Trophoblast cell (in vitro differentiated cells and primary cell): ENCODE measurements around the gene C7orf57.

Experiments
- DNase-seq, 2 donors: peaks; one replicate each; pipeline ENCODE4 v3.0.0-alpha.2; 2016
- H2AFZ ChIP-seq: 2 replicates; pipeline ENCODE4 v1.6.1; 2013; ENCODE audit warnings: low read length, moderate library complexity, mild to moderate bottlenecking; ENCODE audit not compliant: insufficient read depth, poor library complexity
- H2AK5ac ChIP-seq: 2 replicates; pipeline ENCODE4 v1.6.1; 2013; ENCODE audit warnings: mild to moderate bottlenecking, low read length
- H2BK120ac ChIP-seq: 2 replicates; pipeline ENCODE4 v1.6.1; 2013; ENCODE audit warnings: low read length, mild to moderate bottlenecking, moderate library complexity; ENCODE audit not compliant: insufficient read depth, poor library complexity
- H2BK12ac ChIP-seq: 2 replicates; pipeline ENCODE4 v1.6.1; 2013; ENCODE audit warnings: mild to moderate bottlenecking, low read length, moderate library complexity
- H2BK5ac ChIP-seq: 2 replicates; pipeline ENCODE4 v1.6.1; 2013; ENCODE audit warnings: low read length, low read depth, moderate library complexity, mild to moderate bottlenecking; ENCODE audit not compliant: poor library complexity
- H3K14ac ChIP-seq: 2 replicates; pipeline ENCODE4 v1.6.1; 2013; ENCODE audit warnings: mild to moderate bottlenecking, low read length
- H3K18ac ChIP-seq: 2 replicates; pipeline ENCODE4 v1.6.1; 2013; ENCODE audit warnings: mild to moderate bottlenecking, low read length
- H3K23ac ChIP-seq: 2 replicates; pipeline ENCODE4 v1.6.1; 2013; ENCODE audit warnings: low read length
- H3K27ac ChIP-seq: 2 replicates; pipeline ENCODE4 v1.5.1; 2013; ENCODE audit warnings: low read depth, mild to moderate bottlenecking, inconsistent platforms, low read length, moderate library complexity
- H3K27me3 ChIP-seq: 2 replicates; pipeline ENCODE4 v1.6.1; 2013; ENCODE audit warnings: inconsistent platforms, mild to moderate bottlenecking, low read length, moderate library complexity; ENCODE audit not compliant: insufficient read depth
- H3K36me3 ChIP-seq, 2 experiments: 1 replicate in 1 of 2; 2 replicates in 1 of 2; pipeline ENCODE4 v1.6.1; 2013; ENCODE audit warnings: low read length in 2 of 2, mild to moderate bottlenecking in 2 of 2, moderate library complexity in 1 of 2; ENCODE audit not compliant: insufficient read depth in 2 of 2, control insufficient read depth in 1 of 2
- H3K4ac ChIP-seq: 2 replicates; pipeline ENCODE4 v1.6.1; 2013; ENCODE audit warnings: low read depth, mild to moderate bottlenecking, low read length, moderate library complexity
- H3K4me1 ChIP-seq, 2 experiments: 1 replicate in 1 of 2; 2 replicates in 1 of 2; pipeline ENCODE4 v1.6.1; 2013; ENCODE audit warnings: low read length in 2 of 2, mild to moderate bottlenecking in 2 of 2, moderate library complexity in 1 of 2; ENCODE audit not compliant: insufficient read depth in 2 of 2, control insufficient read depth in 1 of 2
- H3K4me2 ChIP-seq: 2 replicates; pipeline ENCODE4 v1.6.1; 2013; ENCODE audit warnings: inconsistent platforms, mild to moderate bottlenecking, low read length, moderate library complexity
- H3K4me3 ChIP-seq: 2 replicates; pipeline ENCODE4 v1.5.1; 2013; ENCODE audit warnings: mild to moderate bottlenecking, low read depth, low read length, inconsistent platforms
- H3K79me1 ChIP-seq: one replicate; pipeline ENCODE4 v1.6.1; 2013; ENCODE audit warnings: low read length
- H3K79me2 ChIP-seq: 2 replicates; pipeline ENCODE4 v1.6.1; 2013; ENCODE audit warnings: low read length, mild to moderate bottlenecking; ENCODE audit not compliant: control insufficient read depth, insufficient read depth, poor library complexity
- H3K9ac ChIP-seq: 2 replicates; pipeline ENCODE4 v1.6.1; 2013; ENCODE audit warnings: mild to moderate bottlenecking, low read length
- H3K9me3 ChIP-seq: 2 replicates; pipeline ENCODE4 v1.6.1; 2013; ENCODE audit warnings: low read depth, mild to moderate bottlenecking, control low read depth, inconsistent platforms, low read length; ENCODE audit not compliant: insufficient read depth
- H4K12ac ChIP-seq: 2 replicates; pipeline ENCODE4 v1.6.1; 2013; ENCODE audit warnings: low read depth, mild to moderate bottlenecking, low read length, moderate library complexity
- H4K8ac ChIP-seq: 2 replicates; pipeline ENCODE4 v1.6.1; 2013; ENCODE audit warnings: low read depth, mild to moderate bottlenecking, low read length, moderate library complexity
- H4K91ac ChIP-seq: one replicate; pipeline ENCODE4 v1.6.1; 2013; ENCODE audit warnings: low read depth, mild to moderate bottlenecking, low read length, moderate library complexity
- WGBS: extraction: QIAGEN DNeasy Blood & Tissue Kit; methylation state at CpG from one replicate; pipeline ENCODE4 v1.1.7; 2013; ENCODE audit warnings: missing lambda C conversion rate; ENCODE audit not compliant: insufficient read length, insufficient coverage; ENCODE audit errors: extremely low coverage; 5-methylcytosine and 5-hydroxymethylcytosine counted together

Gene C7orf57

DNA sequence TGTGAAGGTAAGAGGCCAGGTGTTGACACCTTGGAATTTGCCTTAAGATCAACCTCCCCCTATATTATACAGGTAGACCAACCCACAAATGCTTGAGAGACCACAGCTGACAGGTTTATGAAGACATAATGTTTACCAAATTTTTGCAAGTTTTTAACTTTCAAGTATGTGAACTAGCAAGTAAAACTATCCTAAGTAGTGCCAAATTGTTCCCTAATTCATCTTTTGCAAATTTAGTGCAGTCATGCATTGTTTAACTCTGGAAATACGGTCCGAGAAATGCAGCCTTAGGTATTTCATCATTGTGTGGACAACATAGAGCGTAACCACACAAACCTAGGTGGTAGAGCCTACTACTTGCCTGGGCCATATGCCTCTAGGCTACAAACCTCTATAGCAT is 64.4 kb downstream of the C7orf57 start:
- H4K91ac ChIP-seq = no peak overlapping the region
- H3K36me3 ChIP-seq = peaks cover 50 to 73% of the 10 kb centered on the region in 2 experiments
- H3K4ac ChIP-seq = no peak overlapping the region
- no peaks in the 10 kb centered on the region for H3K27me3 ChIP-seq
- H3K4me3 ChIP-seq = no peak overlapping the region
- no peak overlapping the region for H2AK5ac ChIP-seq
- peaks cover 8 to 10% of the 10 kb centered on the region in 2 experiments for H3K4me1 ChIP-seq
- H3K4me2 ChIP-seq = no peak overlapping the region
- no peak overlapping the region for H2BK120ac ChIP-seq
- no peak overlapping the region for H2BK5ac ChIP-seq
- no peak overlapping the region for H2AFZ ChIP-seq
- peak; percentile 78 to 97 for DNase-seq
- no peak overlapping the region for H3K23ac ChIP-seq
- no peaks in the 10 kb centered on the region for H3K9me3 ChIP-seq
- H4K12ac ChIP-seq = no peak overlapping the region
- no peak overlapping the region for H3K9ac ChIP-seq
- H2BK12ac ChIP-seq = no peak overlapping the region
- peaks cover 1% of the 10 kb centered on the region for H3K79me2 ChIP-seq
- no peaks in the 10 kb centered on the region for H3K79me1 ChIP-seq
- no peak overlapping the region for H3K14ac ChIP-seq
- WGBS = no CpG with 5 or more reads among the region's 3 CpGs
- H3K27ac ChIP-seq = no peak overlapping the region
- no peak overlapping the region for H4K8ac ChIP-seq
- H3K18ac ChIP-seq = no peak overlapping the region

DNA sequence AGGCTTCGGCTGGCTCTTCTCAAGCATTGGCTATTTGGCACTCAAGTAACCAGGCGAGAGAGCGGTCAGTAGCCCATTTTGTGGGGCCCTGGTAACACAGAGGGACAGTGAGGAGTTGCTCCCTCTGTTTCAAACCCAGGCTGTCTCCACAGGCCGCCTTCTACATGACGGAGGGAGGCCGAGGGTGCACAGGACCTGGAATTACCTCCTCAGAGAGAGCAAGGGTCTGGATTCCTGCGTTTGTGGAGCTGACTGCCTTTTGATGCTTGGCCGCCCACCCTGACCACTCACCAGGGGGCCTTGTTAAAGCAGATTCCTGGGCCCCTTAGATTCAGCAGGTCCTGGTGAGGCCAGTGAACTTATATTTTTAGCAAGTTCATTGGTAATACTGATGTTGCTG is 66.0 kb downstream of the C7orf57 start:
- no peak overlapping the region for H2AFZ ChIP-seq
- no peak overlapping the region for H2BK5ac ChIP-seq
- no CpG with 5 or more reads among the region's 8 CpGs for WGBS
- no peak overlapping the region for H3K27ac ChIP-seq
- H4K12ac ChIP-seq = no peak overlapping the region
- H3K4me2 ChIP-seq = no peak overlapping the region
- H3K9me3 ChIP-seq = no peaks in the 10 kb centered on the region
- no peak overlapping the region for H3K9ac ChIP-seq
- no peak overlapping the region for H4K8ac ChIP-seq
- no peaks in the 10 kb centered on the region for H3K79me2 ChIP-seq
- no peak overlapping the region for H3K14ac ChIP-seq
- H3K79me1 ChIP-seq = no peaks in the 10 kb centered on the region
- H3K27me3 ChIP-seq = no peaks in the 10 kb centered on the region
- no peak overlapping the region for H3K23ac ChIP-seq
- H3K4ac ChIP-seq = no peak overlapping the region
- no peak overlapping the region for H2AK5ac ChIP-seq
- H2BK12ac ChIP-seq = no peak overlapping the region
- peaks cover 2 to 4% of the 10 kb centered on the region in 2 experiments for H3K4me1 ChIP-seq
- no peak overlapping the region for H2BK120ac ChIP-seq
- no peak overlapping the region for H4K91ac ChIP-seq
- H3K4me3 ChIP-seq = no peak overlapping the region
- H3K18ac ChIP-seq = peak overlapping the region; percentile 29
- peaks cover 47 to 68% of the 10 kb centered on the region in 2 experiments for H3K36me3 ChIP-seq
- no peak for DNase-seq

DNA sequence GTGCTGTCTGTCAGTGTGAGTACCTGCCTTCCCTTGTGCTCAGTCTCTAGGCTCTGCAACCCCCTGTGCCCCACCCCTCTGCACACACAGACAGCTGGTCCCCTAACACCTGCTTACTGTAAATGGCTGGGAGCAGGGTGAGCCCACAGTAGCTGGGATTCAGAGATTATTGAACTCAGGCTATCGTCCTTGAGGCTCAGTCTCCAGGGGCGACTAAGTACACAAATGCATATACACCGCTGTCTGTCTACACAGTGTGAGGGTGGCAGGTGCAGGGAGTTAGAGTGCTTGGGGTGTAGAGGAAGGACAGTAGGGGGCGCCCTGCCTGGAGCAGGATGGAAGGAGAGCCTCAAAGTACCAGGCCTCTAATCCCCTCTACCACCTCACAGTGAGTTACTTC is 66.6 kb downstream of the C7orf57 start:
- H3K27me3 ChIP-seq = no peaks in the 10 kb centered on the region
- peaks cover 2 to 4% of the 10 kb centered on the region in 2 experiments for H3K4me1 ChIP-seq
- H3K9me3 ChIP-seq = no peaks in the 10 kb centered on the region
- H4K91ac ChIP-seq = no peak overlapping the region
- peaks cover 46 to 69% of the 10 kb centered on the region in 2 experiments for H3K36me3 ChIP-seq
- no peak overlapping the region for H4K8ac ChIP-seq
- H2BK5ac ChIP-seq = no peak overlapping the region
- no peak overlapping the region for H2BK12ac ChIP-seq
- no CpG with 5 or more reads among the region's 4 CpGs for WGBS
- DNase-seq = no peak
- no peak overlapping the region for H4K12ac ChIP-seq
- no peak overlapping the region for H3K18ac ChIP-seq
- H3K4me2 ChIP-seq = no peak overlapping the region
- no peak overlapping the region for H3K23ac ChIP-seq
- H3K4ac ChIP-seq = no peak overlapping the region
- no peak overlapping the region for H2AK5ac ChIP-seq
- no peaks in the 10 kb centered on the region for H3K79me1 ChIP-seq
- no peak overlapping the region for H3K27ac ChIP-seq
- H2BK120ac ChIP-seq = no peak overlapping the region
- no peak overlapping the region for H2AFZ ChIP-seq
- H3K79me2 ChIP-seq = no peaks in the 10 kb centered on the region
- no peak overlapping the region for H3K9ac ChIP-seq
- H3K4me3 ChIP-seq = no peak overlapping the region
- H3K14ac ChIP-seq = no peak overlapping the region

DNA sequence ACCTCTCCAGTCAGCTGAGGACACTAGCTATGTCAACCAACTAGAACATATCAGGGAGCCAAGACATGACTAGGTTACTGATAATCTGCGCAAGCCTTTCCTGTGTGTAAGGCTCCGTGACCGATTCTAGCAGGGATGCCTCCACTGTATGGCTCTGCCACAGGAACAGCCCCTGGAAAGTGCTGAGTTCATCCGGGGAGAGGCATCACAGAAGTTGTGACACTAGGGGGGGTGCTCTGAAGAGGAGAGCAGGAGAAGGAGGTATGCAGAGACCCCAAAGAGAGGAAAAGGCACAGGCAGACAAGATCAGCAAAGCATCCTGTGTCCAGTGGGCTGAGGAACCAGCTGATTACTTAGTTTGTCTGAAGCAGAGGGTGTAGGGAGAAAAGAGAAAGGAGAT is 67.2 kb downstream of the C7orf57 start:
- Histone ChIP-seq H2BK5ac (no peak overlapping the region), H3K79me2 (no peaks in the 10 kb centered on the region)

More for the DNA sequence above, 67.2 kb downstream of the C7orf57 start:
- Histone ChIP-seq H2AK5ac (no peak overlapping the region), H3K79me1 (no peaks in the 10 kb centered on the region), H3K23ac (no peak overlapping the region), H3K27me3 (no peaks in the 10 kb centered on the region), H4K8ac (no peak overlapping the region), H3K18ac (no peak overlapping the region), H3K9ac (no peak overlapping the region), H3K27ac (no peak overlapping the region), H2AFZ (no peak overlapping the region), H3K4me2 (no peak overlapping the region), H2BK120ac (no peak overlapping the region), H2BK12ac (no peak overlapping the region), H3K4me1 (peaks cover 2 to 4% of the 10 kb centered on the region in 2 experiments), H3K4me3 (no peak overlapping the region), H3K9me3 (no peaks in the 10 kb centered on the region), H4K12ac (no peak overlapping the region), H3K14ac (no peak overlapping the region), H3K36me3 (peaks cover 49 to 72% of the 10 kb centered on the region in 2 experiments), H3K4ac (no peak overlapping the region), H4K91ac (no peak overlapping the region)
- no peak for DNase-seq
- no CpG with 5 or more reads among the region's 4 CpGs for WGBS
